ENCODE data around the gene LMTK2.

DNA sequence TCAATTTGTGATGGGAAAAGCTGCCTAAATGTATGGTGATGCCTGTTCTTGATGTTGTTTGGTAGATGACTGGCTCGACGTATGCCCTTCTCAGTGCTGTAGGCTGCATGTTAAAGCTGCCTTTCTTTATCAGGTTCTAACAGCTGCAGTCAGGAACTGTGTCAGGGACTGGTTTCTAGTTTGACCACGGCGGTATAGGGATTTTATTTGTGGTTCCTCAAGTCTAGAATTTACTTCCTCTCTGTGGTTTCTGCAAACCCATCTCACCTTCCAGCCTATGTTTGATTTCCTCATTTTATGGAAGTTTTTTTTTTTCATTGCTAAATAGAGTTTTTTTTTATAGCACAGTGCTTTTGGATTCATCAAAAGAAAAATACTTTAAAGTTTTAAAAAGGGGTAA lies 26.5 kb downstream of the LMTK2 start:
- TF ChIP-seq EZH2 (IDR thresholded peaks at IDR 0.05; ENCODE audit: borderline replicate concordance, insufficient read depth, low read depth, low read length, poor library complexity, severe bottlenecking) (no peak), CTCF (IDR thresholded peaks at IDR 0.05) (no peak)

All from B cell (primary cell).